Activated CD8-positive, alpha-beta memory T cell treated with anti-CD3 and anti-CD28 coated beads, Interleukin-2, amount 50 U/mL, for 1 hour (primary cell): Measurements from ENCODE around the gene ZBED4.

Experiments used
- DNase-seq: peaks from one replicate; pipeline ENCODE4 v3.0.0-alpha.2; 2020; ENCODE audit errors: extremely low read depth

The ZBED4 gene

DNA sequence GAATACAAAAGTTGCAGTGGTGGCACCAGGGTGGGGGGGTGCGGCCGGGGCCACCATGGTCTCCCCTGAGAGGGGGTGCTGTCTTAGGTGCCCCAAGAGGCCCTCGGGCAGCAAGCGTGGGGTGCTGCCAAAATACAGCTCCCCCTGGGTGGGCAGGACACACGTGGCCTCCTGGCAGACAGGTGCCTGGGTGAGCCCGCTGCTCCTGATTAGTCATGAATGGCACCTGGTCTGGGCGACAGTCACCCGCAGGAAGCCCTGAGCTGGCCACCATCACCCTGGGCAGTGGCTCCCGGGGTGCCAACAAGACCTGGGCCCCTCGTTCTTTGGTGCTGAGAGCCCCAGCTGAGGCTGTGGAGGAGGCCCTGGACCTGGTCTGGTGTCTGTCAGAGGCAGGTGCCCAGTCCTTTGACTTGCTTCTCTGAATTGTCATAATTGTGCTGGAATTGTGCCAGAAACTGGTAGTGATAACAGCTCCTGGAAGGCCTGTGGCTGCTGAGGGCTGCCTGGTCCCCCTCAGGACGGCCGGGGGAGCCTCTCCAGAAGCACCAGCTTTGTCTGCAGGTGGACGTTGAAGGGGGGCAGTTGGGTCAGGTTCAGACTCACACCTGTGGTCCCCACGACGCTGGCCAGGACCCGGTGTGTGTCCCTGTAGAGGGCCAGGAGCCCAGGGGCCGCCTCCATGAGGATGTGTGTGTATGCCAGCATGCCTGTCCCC, 49.8 kb downstream of the ZBED4 start:
- DNase-seq: no peak

DNA sequence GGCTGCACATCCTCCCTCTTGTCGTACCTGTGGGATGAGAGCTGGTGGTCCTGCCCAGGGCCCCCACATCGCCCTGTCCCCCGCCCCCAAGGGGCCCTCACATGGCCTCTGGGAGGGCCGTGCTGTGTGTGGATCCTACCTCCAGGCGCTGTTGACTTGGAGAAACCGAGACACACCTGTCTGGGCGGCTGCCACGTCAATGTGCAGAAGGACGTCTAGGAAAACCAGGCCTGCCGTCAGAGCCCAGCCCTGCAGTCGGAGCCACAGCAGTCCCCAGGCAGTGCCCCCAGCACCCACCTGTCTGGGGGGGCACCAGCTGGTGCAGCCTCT, 50.4 kb downstream of the ZBED4 start:
- DNase-seq: no peak

DNA sequence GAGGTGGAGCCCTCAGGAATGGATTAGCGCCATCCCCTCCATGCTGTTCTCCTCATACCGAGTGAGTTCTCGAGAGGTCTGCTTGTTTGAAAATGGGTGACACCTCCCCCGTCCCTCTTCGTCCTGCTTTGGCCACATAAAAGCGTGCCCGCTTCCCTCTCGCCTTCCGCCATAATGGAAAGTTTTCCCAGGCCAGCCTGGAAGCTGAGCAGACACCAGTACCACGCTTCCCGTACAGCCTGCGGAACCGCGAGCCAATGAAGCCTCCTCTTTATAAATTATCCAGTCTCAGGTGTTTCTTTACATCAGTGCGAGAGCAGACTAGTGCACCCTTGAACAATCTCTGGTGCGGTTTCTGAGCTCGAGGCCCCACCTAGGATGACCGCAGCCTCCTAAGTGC, 51.8 kb downstream of the ZBED4 start:
- no peak for DNase-seq

DNA sequence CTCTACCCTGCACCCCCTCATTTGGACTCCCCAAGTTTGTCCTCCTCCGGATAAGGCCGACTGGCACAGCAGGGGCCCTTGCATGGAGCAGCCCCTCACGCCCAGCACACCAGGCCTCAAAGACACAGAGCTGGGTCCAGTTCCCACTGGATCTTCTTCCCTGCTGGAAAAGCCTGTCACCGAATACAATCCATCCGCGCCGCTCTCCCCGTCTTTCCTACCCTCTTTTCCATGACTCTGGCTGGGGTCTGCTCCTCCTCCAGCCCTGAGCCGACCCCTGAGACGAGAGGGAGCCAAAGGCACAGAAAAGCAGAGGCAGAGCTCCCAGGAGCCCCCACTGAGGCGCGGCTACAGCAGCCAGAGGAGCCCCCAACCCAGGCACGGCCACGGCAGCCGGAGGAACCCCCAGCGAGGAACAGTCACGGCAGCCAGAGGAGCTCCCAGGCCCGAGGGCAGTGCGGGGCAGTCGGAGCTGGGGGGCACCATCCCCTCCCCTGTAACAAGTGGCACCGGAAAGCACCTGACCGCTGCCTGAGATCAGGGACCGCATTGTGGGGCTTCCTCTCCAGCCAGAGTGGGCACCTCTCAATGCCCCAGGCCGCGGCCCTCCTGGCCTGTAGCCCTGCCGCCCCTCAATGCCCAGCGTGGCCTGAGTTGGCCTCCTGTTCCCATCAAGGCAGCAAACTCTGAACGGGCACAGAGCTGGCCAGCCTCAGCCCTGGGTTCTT, 52.6 kb downstream of the ZBED4 start:
- DNase-seq: no peak

DNA sequence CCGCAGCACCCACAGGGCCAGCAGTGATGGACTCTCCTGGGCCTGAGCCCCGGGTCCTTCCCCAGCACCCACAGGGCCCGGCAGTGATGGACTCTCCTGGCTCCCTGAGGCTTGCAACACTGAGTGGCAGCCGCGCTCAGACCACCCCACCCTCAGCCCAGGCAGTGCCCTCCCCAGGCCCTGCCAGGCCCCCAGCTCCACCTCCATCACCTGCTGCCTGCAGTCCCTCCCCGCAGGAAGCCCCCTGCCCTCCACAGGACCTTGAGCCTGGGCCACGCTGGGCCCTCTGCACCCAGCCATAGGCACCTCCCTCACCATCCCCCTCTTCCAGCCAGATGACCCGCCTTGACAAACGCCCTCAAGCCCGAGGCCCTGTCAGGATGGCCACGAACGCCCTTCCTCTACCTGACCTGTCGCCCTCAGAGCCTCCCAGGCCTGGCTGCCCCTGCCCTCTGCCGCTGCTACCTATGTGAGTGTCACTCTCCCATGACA, 53.2 kb downstream of the ZBED4 start:
- DNase-seq: no peak

DNA sequence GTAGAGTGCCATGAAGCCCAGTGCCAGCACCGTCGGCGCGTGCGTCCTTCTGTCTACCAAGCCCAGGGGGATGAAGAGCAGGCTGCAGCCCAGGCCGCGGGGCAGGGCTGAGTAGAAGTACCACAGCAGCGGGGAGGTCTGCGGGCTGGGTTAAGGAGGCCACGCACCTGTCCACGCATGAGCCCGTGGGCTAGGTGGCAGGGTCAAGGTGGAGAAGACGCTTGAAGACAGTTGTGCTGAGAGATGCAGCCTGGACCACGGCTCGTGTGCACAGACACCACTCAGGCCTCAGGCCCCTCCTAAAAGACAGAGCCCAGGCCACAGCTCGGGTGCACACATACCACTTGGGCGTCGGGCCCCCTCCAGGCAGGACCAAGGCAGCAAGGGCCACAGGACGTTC, 54.2 kb downstream of the ZBED4 start:
- no peak for DNase-seq

DNA sequence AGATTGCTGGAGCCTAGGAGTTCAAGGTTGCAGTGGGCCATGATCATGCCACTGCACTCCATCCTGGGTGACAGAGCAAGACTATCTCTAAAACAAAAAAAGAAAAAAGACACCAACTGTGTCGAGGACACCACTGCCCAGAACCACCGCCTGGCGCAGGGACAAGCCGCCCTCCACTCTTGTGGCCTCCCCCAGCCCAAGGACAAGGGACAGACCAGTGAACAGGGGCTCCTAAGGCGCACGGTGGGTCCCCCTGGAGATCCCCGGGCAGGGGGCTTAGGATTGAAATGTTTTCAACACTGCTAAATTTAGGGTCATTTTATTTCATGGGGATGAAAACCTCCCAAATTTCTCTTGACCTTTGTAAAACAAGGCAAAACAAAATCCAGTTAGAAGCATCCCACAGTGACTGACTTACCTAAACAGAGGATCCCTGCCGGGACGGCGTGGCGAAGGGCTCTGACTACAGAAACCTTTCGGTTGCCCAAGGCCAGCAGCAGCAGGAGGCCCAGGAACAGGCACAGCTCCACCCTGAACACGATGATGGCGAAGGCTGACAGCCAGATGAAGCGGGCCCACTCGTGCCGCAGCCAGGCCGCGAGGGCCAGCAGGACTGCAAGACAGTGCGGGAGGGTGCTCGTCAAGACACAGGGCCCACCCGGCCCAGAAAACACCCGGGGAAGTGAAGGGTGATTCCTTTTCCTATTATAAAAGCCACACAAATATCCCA, 56.0 kb downstream of the ZBED4 start:
- no peak for DNase-seq

DNA sequence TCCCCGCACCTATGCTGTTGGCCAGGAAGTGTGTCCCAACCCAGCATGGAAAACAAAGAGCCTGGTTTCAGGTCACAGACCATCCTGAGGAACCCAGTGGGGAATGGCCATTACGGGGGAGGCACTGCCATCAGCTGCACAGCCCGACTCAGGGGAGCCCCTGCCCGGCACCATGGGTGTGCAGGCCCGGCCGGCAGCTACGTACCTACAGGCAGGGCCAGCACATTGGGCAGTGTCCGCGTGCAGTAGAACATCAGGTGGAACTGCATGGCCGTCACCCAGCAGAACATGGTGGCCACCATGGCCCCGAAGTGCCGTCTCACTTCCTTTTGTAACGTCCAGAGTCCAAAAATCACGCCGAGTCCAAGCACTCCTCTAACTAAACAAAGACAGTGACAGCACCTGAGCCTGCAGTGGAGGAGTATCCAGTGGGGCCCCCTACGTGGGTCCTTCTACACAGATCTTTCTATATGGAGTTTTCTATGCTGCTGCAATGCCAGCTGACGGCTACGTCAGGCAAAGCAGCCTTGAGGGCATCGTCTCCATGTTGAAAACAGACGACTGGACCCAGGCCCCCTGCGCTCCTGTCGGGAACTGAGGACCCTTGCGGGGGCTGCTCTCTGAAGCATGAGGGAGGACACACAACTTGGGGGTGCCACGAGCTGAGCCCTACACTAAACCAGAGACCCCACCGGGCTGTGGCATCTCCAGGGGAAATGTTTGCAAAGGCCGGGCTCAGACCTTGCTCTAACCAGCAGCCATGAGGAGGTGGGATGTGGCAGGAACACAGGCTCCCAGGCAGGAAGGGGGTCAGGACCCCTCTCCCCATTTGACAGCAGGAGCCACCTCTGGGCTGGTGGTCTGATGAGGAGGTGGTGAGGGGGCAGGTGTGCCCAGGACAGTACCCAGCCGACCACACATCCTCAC, 56.8 kb downstream of the ZBED4 start:
- DNase-seq: no peak

DNA sequence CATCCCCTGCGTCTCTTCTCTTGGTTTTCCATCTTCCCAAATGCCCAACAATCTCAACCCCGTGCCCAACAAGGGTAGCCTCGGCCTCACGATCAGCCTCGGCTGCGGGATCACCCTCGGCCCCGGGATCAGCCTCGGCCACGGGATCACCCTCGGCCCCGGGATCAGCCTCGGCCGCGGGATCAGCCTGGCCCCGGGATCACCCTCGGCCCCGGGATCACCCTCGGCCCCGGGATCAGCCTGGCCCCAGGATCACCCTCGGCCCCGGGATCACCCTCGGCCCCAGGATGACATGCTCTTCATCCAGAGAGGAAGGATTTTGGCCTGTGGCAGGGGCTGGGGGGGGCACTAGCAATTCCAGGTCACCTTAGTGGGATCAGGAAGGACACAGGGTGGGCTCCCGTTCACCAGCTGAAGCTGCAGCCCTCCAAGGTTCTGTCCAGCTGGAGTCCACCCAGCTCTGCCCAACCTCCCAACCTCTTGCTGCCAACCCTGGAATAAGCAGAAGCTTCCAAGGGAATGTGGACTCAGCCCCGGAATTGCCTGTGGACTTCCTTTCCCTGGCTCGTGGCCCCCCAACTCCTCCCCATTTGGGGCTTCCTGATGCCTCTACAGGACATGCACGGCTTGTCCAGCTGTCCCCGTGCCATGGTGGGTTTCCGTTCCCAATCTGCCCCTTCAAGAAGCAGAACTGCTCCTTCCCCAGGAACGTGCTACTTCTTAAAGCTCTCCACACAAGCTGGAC, 58.4 kb downstream of the ZBED4 start:
- no peak for DNase-seq

DNA sequence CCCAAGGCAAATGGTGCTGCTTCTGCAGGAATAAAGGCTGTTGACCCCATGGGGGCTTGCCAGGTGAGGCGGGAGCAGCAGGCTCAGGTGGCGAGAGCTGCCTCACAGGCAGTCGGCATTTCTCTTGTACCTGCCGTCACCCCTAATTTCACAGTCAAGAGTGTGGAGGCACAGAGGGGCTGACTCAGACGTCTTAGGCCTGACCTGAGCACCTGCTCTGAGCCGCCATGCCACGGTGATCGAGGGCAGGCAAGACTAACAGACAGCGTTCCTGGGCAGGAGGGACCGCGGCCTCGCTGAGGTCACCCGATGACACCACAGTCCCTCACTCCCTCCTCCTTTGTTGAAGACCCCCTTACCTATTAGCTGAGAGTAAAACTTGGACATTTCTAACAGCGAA, 59.4 kb downstream of the ZBED4 start:
- no peak for DNase-seq

DNA sequence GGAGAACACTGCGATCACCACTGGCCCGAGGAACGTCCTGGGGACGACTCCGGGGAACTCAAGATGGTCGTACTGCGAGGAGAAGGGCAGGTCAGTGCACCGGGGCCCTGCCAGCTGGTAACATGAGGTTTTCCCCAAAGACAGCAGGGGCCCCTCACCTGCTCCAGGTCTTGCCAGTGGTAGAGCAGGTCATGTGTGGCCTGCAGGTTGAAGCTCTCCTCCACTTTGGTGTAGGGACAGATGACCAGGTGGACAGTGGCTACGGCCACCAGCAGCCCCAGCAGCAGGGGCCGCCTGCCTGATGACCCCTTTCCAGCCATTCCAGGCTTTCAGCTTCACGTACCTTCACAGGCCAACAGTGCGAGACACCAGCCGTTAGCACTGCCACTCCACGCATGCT, 59.8 kb downstream of the ZBED4 start:
- no peak for DNase-seq

DNA sequence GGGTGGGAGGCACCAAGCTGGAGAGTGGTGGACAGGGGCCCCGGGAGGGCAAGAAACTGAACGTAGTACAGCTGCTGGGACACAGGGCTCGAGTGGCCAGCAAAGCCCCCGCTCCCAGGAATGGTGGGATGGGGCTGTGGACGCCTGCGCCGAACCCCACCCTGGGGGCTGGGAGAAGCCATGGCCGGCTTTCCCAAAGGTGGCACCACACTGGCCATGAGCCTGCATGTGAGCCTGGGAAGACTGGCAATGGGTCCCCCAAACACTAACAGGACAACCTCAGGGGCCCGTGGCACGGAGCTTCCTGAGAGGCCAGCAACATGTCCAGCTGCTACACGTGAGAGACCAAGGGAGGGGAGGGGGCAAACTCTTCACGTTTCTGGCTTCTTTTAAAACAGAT, 60.6 kb downstream of the ZBED4 start:
- no peak for DNase-seq

DNA sequence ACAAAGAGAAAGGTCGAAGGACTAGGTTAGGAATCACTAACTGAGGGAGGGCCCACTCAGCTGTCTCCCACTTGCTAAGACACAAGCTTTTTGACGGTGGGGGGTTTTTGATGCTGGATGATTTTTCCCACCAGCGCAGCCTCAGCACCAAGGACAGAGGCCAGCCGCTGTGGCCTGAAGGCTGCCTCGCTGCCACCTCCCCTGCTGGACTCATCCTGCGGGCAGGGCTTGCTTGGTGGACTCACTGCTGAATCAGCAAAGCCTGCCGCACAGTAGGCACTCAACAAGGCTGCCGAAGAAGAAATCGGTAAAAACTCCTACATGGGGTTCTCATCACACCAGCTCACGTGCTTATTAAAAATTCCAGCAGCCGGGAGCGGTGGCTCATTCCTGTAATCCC, 62.0 kb downstream of the ZBED4 start:
- no peak for DNase-seq

DNA sequence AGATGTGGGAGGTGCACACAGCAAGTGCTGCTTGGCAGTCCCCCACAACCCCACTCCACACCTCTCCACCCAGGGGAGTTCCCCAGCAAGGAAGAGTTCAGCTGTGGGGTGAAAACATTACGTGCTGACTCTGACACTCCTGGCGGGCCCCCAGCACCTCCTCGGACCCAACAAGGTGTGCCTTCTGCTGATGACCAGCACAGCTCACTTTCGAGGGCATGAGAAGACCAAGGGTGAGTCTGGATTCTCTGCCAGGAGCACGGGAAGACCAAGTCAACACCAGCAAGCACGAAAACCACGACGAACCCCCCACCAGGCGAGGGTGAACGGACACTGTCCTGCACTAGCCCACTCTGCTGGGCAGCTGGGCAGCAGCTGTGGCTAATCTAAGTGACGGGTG, 63.2 kb downstream of the ZBED4 start:
- DNase-seq: no peak

DNA sequence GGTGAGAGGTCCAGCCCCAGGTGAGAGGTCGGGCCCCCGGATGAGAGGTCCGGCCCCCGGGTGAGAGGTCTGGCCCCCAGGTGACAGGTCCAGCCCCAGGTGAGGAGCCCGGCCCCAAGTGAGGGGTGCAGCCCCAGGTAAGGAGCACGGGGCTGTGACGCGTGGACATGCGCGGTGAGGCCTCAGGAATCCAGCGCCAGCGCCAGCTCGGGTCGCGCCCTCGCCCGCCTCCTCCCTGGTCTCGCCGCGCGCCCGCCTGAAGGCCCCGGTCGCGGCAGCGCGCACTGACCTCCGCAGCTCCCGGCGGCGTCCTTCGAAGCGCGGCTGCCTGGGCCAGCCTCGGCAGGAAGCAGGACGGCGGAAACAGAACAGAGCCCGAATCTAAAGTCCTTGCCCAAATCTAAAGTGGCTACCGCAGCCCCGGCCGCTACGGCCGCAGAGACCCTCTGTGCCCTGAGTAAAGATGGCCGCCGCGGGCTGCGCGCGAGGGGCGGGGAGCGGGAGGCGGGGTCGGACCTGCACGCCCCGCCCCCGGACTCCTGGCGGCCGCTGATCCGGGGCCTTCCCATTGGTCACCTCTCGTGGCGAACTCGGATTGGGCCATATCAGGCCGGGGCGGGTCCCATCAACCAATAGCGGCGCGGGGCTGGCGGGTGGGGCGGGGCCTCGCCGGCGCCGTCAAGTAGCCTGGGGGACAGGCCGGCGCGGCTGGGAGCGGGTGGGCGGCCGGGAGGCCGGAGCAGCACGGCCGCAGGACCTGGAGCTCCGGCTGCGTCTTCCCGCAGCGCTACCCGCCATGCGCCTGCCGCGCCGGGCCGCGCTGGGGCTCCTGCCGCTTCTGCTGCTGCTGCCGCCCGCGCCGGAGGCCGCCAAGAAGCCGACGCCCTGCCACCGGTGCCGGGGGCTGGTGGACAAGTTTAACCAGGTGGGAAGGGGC, 64.6 kb downstream of the ZBED4 start, which contains the start of the genes ALG12 and CRELD2:
Gene ALG12 (minus strand): TSS at position 465 of the 937 bp plus-strand sequence. CDS start 4,673 bp downstream, outside the sequence.
Gene CRELD2 (plus strand): TSS at position 661 of the 937 bp plus-strand sequence. CDS start 136 bp downstream, at position 797.
- peak; percentile 94 for DNase-seq

DNA sequence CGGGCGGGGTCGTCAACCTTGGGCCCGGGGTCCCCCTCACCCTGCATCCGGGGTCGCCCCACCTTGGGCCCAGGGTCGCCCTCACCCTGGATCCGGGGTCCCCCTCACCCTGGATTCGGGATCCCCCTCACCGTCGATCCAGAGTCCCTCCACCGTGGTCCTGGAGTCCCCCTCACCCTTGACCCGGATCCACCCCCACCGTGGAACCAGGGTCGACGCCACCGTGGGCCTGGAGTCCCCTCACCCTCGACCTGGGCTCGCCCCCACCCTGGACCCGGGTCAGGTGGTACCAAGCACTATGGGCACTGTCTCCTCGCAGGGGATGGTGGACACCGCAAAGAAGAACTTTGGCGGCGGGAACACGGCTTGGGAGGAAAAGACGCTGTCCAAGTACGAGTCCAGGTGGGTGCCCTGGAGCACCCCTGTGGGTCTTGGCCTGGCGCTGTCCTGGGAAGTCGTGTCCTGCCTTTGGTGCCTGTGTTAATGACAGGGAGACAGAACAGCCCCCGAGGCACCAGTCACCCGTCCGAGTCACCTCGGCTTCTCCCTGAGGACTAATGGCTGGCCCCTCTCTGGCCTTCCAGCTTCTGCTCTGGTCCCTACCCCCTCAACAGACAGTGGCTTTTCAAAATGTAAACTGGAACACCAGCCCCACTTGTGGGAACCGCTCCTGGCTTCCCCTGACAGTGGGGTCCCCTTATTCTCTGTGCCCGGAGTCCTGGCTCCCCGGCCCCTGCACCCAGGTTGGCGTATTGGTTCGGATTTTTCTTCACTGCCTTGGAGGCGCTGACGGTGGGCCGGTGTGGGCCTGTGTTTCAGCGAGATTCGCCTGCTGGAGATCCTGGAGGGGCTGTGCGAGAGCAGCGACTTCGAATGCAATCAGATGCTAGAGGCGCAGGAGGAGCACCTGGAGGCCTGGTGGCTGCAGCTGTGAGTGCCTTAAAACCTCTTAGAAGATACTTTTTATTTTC, 65.6 kb downstream of the ZBED4 start:
- DNase-seq: no peak

DNA sequence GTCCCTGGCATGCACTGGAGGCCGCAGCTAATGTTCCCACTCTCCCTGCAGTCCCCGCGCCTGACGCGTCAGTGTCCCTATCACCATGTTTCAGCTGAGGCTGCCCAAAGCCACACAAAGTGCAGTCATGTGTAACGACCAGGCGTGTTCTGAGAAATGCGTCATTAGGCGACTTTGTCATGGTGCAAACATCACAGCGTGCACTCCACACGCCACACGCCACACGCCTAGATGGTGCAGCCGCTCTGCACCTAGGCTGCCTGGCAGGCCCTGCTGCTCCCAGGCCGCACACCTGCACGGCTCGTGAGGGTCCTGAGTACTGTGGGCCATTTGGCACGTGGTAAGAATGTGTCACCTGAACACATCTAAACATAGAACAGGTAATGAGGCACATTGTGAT, 67.2 kb downstream of the ZBED4 start:
- DNase-seq: no peak

DNA sequence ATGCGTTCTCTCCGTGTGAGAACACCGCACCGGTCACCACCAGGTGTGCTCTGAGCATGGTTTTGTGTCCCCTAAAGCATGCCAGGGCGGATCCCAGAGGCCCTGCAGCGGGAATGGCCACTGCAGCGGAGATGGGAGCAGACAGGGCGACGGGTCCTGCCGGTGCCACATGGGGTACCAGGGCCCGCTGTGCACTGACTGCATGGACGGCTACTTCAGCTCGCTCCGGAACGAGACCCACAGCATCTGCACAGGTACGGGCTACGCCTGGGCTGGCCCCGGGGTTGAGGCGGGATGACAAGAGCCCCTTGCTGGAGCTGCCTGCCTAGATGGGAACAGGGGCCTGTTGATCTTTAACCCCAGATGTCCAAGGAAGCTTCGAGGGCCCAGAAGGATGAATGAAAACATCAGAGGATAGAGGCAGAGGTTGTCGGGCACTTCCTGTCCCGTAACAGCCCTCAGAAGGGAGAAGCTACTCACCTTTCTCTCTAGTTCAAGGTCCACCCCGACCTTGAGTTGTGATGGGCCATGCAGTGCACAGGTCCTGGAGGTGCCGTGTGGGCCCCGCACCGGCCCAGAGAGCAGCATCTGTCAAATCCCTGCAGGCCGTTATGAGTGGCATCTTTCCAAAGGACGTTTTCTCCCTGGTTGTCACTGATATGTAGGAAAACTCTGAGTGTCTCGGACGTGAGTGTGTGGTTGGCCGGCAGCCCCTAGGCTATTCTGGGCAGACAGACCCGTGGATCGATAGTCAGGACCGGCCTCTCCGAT, 68.0 kb downstream of the ZBED4 start:
- no peak for DNase-seq
